ENCODE data around the gene GPR179.

The GPR179 gene

GRCh38 chr17:38352245-38353085 is 8.7 kb upstream of the GPR179 start:
- no peak for TF ChIP-seq EZH2phosphoT487 (IDR thresholded peaks at IDR 0.05; ENCODE audit: borderline replicate concordance, low read length)
- TF ChIP-seq CTCF (IDR thresholded peaks at IDR 0.05; ENCODE audit: low read depth, low read length, poor library complexity, severe bottlenecking), result no peak
- H3F3A ChIP-seq (ENCODE audit: control insufficient read depth, insufficient read depth), result 0 out of 2 replicates have a peak, but pooled peaks cover 6% of the 10 kb centered on the region
- no peak overlapping the region for H3K27ac ChIP-seq (ENCODE audit: low read depth, low read length)
- no peaks in the 10 kb centered on the region for H3K9me3 ChIP-seq (ENCODE audit: control insufficient read depth, insufficient read depth, low read length)
- H3K4me1 ChIP-seq (ENCODE audit: control insufficient read depth, low read length), result peaks cover 41% of the 10 kb centered on the region
- peaks cover 56% of the 10 kb centered on the region for H3K79me2 ChIP-seq (ENCODE audit: control insufficient read depth, low read length)
- H3K27me3 ChIP-seq (ENCODE audit: control insufficient read depth, low read length), result no peaks in the 10 kb centered on the region
- H3K36me3 ChIP-seq (ENCODE audit: control insufficient read depth, low read length), result no peaks in the 10 kb centered on the region
- H4K20me1 ChIP-seq (ENCODE audit: control insufficient read depth, insufficient read depth, low read depth, low read length), result peaks cover 5% of the 10 kb centered on the region
- no peaks in the 10 kb centered on the region for H3K9me2 ChIP-seq (replicated peaks; ENCODE audit: control insufficient read depth, low read length)
- H3K4me3 ChIP-seq (ENCODE audit: low read length), result peak overlapping the region; percentile 99
- peak overlapping the region; percentile 79 for H3K4me2 ChIP-seq (ENCODE audit: low read length)

- H3K9me3 ChIP-seq (ENCODE audit: control insufficient read depth, insufficient read depth, low read length), result no peaks in the 10 kb centered on the region
- H3K4me1 ChIP-seq (ENCODE audit: control insufficient read depth, low read length), result peaks cover 41% of the 10 kb centered on the region
- peak within 1 kb of the TSS; percentile 99 for H3K4me3 ChIP-seq (ENCODE audit: low read length)
- H4K20me1 ChIP-seq (ENCODE audit: control insufficient read depth, insufficient read depth, low read depth, low read length), result peaks cover 5% of the 10 kb centered on the region
- peaks cover 48% of the 10 kb centered on the region for H3K79me2 ChIP-seq (ENCODE audit: control insufficient read depth, low read length)
- H3K9me2 ChIP-seq (replicated peaks; ENCODE audit: control insufficient read depth, low read length), result no peaks in the 10 kb centered on the region
- H3K27ac ChIP-seq (ENCODE audit: low read depth, low read length), result peak within 1 kb of the TSS; percentile 48
- no peak for TF ChIP-seq EZH2phosphoT487 (IDR thresholded peaks at IDR 0.05; ENCODE audit: borderline replicate concordance, low read length)
- no peak for TF ChIP-seq CTCF (IDR thresholded peaks at IDR 0.05; ENCODE audit: low read depth, low read length, poor library complexity, severe bottlenecking)
- H3K4me2 ChIP-seq (ENCODE audit: low read length), result peak within 1 kb of the TSS; percentile 99
- H3K27me3 ChIP-seq (ENCODE audit: control insufficient read depth, low read length), result no peaks in the 10 kb centered on the region
- no peaks in the 10 kb centered on the region for H3K36me3 ChIP-seq (ENCODE audit: control insufficient read depth, low read length)
- H3F3A ChIP-seq (ENCODE audit: control insufficient read depth, insufficient read depth), result 0 out of 2 replicates have a peak, but pooled peaks cover 6% of the 10 kb centered on the region
Measured at GRCh38 chr17:38351412-38352222, 7.9 kb upstream of the GPR179 start, which contains the start of gene SOCS7. Gene SOCS7 (plus strand): TSS chr17:38351844. CDS start chr17:38352053, 209 bp downstream.

GRCh38 chr17:38350035-38350434 is 6.3 kb upstream of the GPR179 start:
- TF ChIP-seq EZH2phosphoT487 (IDR thresholded peaks at IDR 0.05; ENCODE audit: borderline replicate concordance, low read length), result no peak
- no peak for TF ChIP-seq CTCF (IDR thresholded peaks at IDR 0.05; ENCODE audit: low read depth, low read length, poor library complexity, severe bottlenecking)
- H3F3A ChIP-seq (ENCODE audit: control insufficient read depth, insufficient read depth), result 0 out of 2 replicates have a peak, but pooled peaks cover 6% of the 10 kb centered on the region
- no peak overlapping the region for H3K4me2 ChIP-seq (ENCODE audit: low read length)
- no peak overlapping the region for H3K27ac ChIP-seq (ENCODE audit: low read depth, low read length)
- no peaks in the 10 kb centered on the region for H3K9me3 ChIP-seq (ENCODE audit: control insufficient read depth, insufficient read depth, low read length)
- no peaks in the 10 kb centered on the region for H3K27me3 ChIP-seq (ENCODE audit: control insufficient read depth, low read length)
- H3K4me1 ChIP-seq (ENCODE audit: control insufficient read depth, low read length), result peaks cover 35% of the 10 kb centered on the region
- H4K20me1 ChIP-seq (ENCODE audit: control insufficient read depth, insufficient read depth, low read depth, low read length), result peaks cover 5% of the 10 kb centered on the region; the same call in 1 of the 2 replicates
- H3K9me2 ChIP-seq (replicated peaks; ENCODE audit: control insufficient read depth, low read length), result no peaks in the 10 kb centered on the region
- peaks cover 35% of the 10 kb centered on the region for H3K79me2 ChIP-seq (ENCODE audit: control insufficient read depth, low read length)
- no peaks in the 10 kb centered on the region for H3K36me3 ChIP-seq (ENCODE audit: control insufficient read depth, low read length)
- no peak overlapping the region for H3K4me3 ChIP-seq (ENCODE audit: low read length)
